Neural cell (in vitro differentiated cells): ENCODE data around the gene HYCC1.
"Not testable (repeated sequence)": the region's sequence is repeated elsewhere in the genome, so short reads cannot be mapped to it uniquely, and the experiment has no call there.

Experiments
- EP300 ChIP-seq: fragments of 450-650 bp; conservative IDR thresholded peaks from 2 replicates; pipeline ENCODE4 v1.6.1; 2014; ENCODE audit warnings: antibody characterized with exemption, mild to moderate bottlenecking, moderate library complexity; ENCODE audit not compliant: poor library complexity, severe bottlenecking
- EZH2 ChIP-seq: fragments of 200-600, 300-800 bp; shearing (Covaris generic), sonication (generic); IDR thresholded peaks from 2 replicates; pipeline ENCODE4 v1.6.1; 2014; ENCODE audit warnings: antibody characterized with exemption, low read length, borderline replicate concordance, mild to moderate bottlenecking; ENCODE audit not compliant: insufficient read depth, poor library complexity, severe bottlenecking
- MXI1 ChIP-seq: fragments of 450-650 bp; conservative IDR thresholded peaks from 2 replicates; pipeline ENCODE4 v1.6.1; 2014; ENCODE audit warnings: antibody characterized with exemption, mild to moderate bottlenecking; ENCODE audit not compliant: poor library complexity, severe bottlenecking
- POLR2AphosphoS5 ChIP-seq: IDR thresholded peaks from 2 replicates; pipeline ENCODE4 v1.6.1; 2012
- RAD21 ChIP-seq: fragments of 450-650 bp; conservative IDR thresholded peaks from 2 replicates; pipeline ENCODE4 v1.6.1; 2014; ENCODE audit warnings: antibody characterized with exemption, mild to moderate bottlenecking, moderate library complexity
- TAF1 ChIP-seq: IDR thresholded peaks from 2 replicates; pipeline ENCODE4 v1.6.1; 2012; ENCODE audit warnings: low read depth
- TF ChIP-seq, protein P1 (sequence below): fragments of 450-650 bp; IDR thresholded peaks from 2 replicates; pipeline ENCODE4 v1.5.1; 2014; ENCODE audit warnings: antibody characterized with exemption, mild to moderate bottlenecking, moderate library complexity; ENCODE audit not compliant: poor library complexity, severe bottlenecking
- TF ChIP-seq, protein P2 (sequence below): IDR thresholded peaks from 2 replicates; pipeline ENCODE4 v1.6.1; 2012; ENCODE audit warnings: borderline replicate concordance

GRCh38 chr7:23051124-23051485 is 37.2 kb upstream of the HYCC1 start:
- TF ChIP-seq, protein P1, sequence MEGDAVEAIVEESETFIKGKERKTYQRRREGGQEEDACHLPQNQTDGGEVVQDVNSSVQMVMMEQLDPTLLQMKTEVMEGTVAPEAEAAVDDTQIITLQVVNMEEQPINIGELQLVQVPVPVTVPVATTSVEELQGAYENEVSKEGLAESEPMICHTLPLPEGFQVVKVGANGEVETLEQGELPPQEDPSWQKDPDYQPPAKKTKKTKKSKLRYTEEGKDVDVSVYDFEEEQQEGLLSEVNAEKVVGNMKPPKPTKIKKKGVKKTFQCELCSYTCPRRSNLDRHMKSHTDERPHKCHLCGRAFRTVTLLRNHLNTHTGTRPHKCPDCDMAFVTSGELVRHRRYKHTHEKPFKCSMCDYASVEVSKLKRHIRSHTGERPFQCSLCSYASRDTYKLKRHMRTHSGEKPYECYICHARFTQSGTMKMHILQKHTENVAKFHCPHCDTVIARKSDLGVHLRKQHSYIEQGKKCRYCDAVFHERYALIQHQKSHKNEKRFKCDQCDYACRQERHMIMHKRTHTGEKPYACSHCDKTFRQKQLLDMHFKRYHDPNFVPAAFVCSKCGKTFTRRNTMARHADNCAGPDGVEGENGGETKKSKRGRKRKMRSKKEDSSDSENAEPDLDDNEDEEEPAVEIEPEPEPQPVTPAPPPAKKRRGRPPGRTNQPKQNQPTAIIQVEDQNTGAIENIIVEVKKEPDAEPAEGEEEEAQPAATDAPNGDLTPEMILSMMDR: not testable (repeated sequence)
- TF ChIP-seq EP300, TAF1, POLR2AphosphoS5, EZH2, RAD21, MXI1: not testable (repeated sequence)
- TF ChIP-seq, protein P2, sequence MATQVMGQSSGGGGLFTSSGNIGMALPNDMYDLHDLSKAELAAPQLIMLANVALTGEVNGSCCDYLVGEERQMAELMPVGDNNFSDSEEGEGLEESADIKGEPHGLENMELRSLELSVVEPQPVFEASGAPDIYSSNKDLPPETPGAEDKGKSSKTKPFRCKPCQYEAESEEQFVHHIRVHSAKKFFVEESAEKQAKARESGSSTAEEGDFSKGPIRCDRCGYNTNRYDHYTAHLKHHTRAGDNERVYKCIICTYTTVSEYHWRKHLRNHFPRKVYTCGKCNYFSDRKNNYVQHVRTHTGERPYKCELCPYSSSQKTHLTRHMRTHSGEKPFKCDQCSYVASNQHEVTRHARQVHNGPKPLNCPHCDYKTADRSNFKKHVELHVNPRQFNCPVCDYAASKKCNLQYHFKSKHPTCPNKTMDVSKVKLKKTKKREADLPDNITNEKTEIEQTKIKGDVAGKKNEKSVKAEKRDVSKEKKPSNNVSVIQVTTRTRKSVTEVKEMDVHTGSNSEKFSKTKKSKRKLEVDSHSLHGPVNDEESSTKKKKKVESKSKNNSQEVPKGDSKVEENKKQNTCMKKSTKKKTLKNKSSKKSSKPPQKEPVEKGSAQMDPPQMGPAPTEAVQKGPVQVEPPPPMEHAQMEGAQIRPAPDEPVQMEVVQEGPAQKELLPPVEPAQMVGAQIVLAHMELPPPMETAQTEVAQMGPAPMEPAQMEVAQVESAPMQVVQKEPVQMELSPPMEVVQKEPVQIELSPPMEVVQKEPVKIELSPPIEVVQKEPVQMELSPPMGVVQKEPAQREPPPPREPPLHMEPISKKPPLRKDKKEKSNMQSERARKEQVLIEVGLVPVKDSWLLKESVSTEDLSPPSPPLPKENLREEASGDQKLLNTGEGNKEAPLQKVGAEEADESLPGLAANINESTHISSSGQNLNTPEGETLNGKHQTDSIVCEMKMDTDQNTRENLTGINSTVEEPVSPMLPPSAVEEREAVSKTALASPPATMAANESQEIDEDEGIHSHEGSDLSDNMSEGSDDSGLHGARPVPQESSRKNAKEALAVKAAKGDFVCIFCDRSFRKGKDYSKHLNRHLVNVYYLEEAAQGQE: not testable (repeated sequence)
